ENCODE data around the gene FCRLA. TPM values are rescaled to one million over a fixed set of nuclear protein-coding genes. Genes with fewer than 3 reads are reported as not detected.

FCRLA gene
- total and polyA plus RNA-seq, 5 experiments from 2014 or later: 0.56 to 6.4 (median 3.0) TPM; not detected in 1

DNA sequence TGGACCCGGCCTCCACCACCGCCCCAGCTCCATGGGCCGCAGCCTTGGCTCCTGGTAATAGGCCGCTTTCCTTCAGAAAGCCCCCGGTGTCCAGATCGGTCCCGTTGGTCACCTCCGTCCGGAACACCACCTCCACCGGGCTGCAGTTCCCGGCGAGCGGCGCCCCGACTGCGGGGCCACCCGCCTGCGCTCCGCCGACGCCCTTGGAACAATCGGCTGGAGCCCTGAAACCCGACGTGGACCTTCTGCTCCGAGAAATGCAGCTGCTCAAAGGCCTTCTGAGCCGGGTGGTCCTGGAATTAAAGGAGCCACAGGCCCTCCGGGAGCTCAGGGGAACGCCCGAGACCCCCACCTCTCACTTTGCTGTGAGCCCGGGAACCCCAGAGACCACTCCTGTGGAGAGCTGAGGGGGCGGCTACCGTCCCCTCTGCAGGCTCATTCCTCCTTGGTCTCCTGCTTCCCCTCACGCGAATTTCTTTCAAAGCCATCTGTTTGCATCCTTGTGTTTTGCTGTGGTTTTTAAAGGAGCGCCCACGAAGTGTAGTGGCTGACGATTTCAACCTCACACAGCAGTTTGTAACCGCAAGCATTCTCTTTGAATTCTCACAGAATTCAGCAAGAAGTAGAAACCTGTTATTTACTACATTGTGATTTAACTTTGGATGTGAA lies 20.4 kb downstream of the FCRLA start:
- peak in 9 of 10 donors; percentile 9 to 85 (median 61) for DNase-seq
- H3K4me1 Mint-ChIP-seq: peaks cover 20 to 48% (median 38%) of the 10 kb centered on the region in 4 donors
- peak overlapping the region; percentile 91 to 99 (median 94) for H3K4me3 Mint-ChIP-seq
- POLR2A ChIA-PET: interaction anchor here (0.5 to 2.7 kb wide), 9 partner anchors 11 to 780 kb away, joined by 3 to 49 read pairs (median 8); partner anchors contain the start of gene DUSP12
- H3K9me3 Mint-ChIP-seq: no peaks in the 10 kb centered on the region
- ATAC-seq: peak; percentile 50 to 53
- peaks cover 0 to 6% (median 0%) of the 10 kb centered on the region in 5 donors for H3K27me3 Mint-ChIP-seq
- H3K27ac Mint-ChIP-seq: peak overlapping the region; percentile 45 to 97 (median 92)
- no peaks in the 10 kb centered on the region for H3K36me3 Mint-ChIP-seq

GRCh38 chr1:161728376-161729226 lies 21.6 kb downstream of the FCRLA start:
- no peak for ATAC-seq
- POLR2A ChIA-PET: interaction anchor here (0.6 kb wide), 1 partner anchor 199 kb away, joined by 3 read pairs; no protein-coding TSS in a partner anchor

GRCh38 chr1:161730050-161730564 lies 23.1 kb downstream of the FCRLA start:
- peak overlapping the region in 2 of 10 donors; percentile 8 to 15 for H3K4me3 Mint-ChIP-seq
- peaks cover 0 to 6% (median 0%) of the 10 kb centered on the region in 5 donors for H3K27me3 Mint-ChIP-seq
- H3K4me1 Mint-ChIP-seq: peaks cover 19 to 42% (median 32%) of the 10 kb centered on the region in 4 donors
- no peaks in the 10 kb centered on the region for H3K36me3 Mint-ChIP-seq
- ATAC-seq: no peak
- POLR2A ChIA-PET: interaction anchor here (0.6 to 0.7 kb wide), 2 partner anchors 22 to 428 kb away, joined by 3 read pairs; no protein-coding TSS in a partner anchor
- peak overlapping the region in 4 of 10 donors; percentile 11 to 61 (median 38) for H3K27ac Mint-ChIP-seq
- no peaks in the 10 kb centered on the region for H3K9me3 Mint-ChIP-seq
- DNase-seq: no peak

More at GRCh38 chr1:161728376-161729226, 21.6 kb downstream of the FCRLA start:
- H3K27me3 Mint-ChIP-seq: peaks cover 0 to 6% (median 0%) of the 10 kb centered on the region in 5 donors
- no peak for DNase-seq
- no peaks in the 10 kb centered on the region for H3K9me3 Mint-ChIP-seq
- H3K27ac Mint-ChIP-seq: peak overlapping the region in 1 of 10 donors; percentile 17
- H3K4me1 Mint-ChIP-seq: peaks cover 22 to 48% (median 38%) of the 10 kb centered on the region in 4 donors
- H3K4me3 Mint-ChIP-seq: peak overlapping the region in 7 of 10 donors; percentile 1 to 99 (median 94)
- H3K36me3 Mint-ChIP-seq: no peaks in the 10 kb centered on the region

- Mint-ChIP-seq H3K4me1 (peaks cover 13 to 33% (median 23%) of the 10 kb centered on the region in 4 donors), H3K4me3 (no peak overlapping the region), H3K27ac (peak overlapping the region in 1 of 10 donors; percentile 69), H3K9me3 (no peaks in the 10 kb centered on the region), H3K36me3 (no peaks in the 10 kb centered on the region), H3K27me3 (peaks cover 0 to 6% (median 0%) of the 10 kb centered on the region in 5 donors)
- POLR2A ChIA-PET: no interaction called here
- ATAC-seq (no peak), DNase-seq (no peak)
Measured at GRCh38 chr1:161731241-161731640, 24.2 kb downstream of the FCRLA start.

GRCh38 chr1:161731981-161732718 lies 25.1 kb downstream of the FCRLA start:
- POLR2A ChIA-PET: no interaction called here
- H3K36me3 Mint-ChIP-seq: no peaks in the 10 kb centered on the region
- no peaks in the 10 kb centered on the region for H3K9me3 Mint-ChIP-seq
- H3K4me3 Mint-ChIP-seq: no peak overlapping the region
- H3K27me3 Mint-ChIP-seq: peaks cover 0 to 6% (median 0%) of the 10 kb centered on the region in 5 donors
- ATAC-seq (no peak), DNase-seq (no peak)
- H3K4me1 Mint-ChIP-seq: peaks cover 13 to 33% (median 23%) of the 10 kb centered on the region in 4 donors
- H3K27ac Mint-ChIP-seq: no peak overlapping the region

DNA sequence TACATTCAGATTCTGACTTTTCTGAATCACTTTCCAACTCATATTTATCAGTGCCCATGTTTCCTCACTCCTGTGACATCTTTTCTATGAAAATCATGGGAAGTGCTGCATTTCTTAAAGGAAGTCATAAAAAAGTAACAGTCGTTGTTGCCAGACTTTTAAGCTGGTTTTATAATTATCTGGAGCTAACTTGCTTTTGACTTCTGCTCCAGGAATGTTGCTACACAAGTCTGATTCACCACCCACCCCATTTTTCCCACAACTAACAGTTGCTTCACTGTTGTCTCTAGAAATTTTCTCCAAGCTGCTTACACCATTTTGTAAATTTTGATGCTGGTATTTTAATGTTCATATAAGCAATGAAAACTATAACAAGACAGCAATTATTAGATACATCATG lies 26.5 kb downstream of the FCRLA start:
- H3K27me3 Mint-ChIP-seq: peaks cover 0 to 6% (median 0%) of the 10 kb centered on the region in 5 donors
- H3K4me3 Mint-ChIP-seq: no peak overlapping the region
- no peak for ATAC-seq
- H3K27ac Mint-ChIP-seq: no peak overlapping the region
- H3K9me3 Mint-ChIP-seq: no peaks in the 10 kb centered on the region
- DNase-seq: no peak
- POLR2A ChIA-PET: no interaction called here
- H3K4me1 Mint-ChIP-seq: peaks cover 9 to 30% (median 15%) of the 10 kb centered on the region in 4 donors
- no peaks in the 10 kb centered on the region for H3K36me3 Mint-ChIP-seq

DNA sequence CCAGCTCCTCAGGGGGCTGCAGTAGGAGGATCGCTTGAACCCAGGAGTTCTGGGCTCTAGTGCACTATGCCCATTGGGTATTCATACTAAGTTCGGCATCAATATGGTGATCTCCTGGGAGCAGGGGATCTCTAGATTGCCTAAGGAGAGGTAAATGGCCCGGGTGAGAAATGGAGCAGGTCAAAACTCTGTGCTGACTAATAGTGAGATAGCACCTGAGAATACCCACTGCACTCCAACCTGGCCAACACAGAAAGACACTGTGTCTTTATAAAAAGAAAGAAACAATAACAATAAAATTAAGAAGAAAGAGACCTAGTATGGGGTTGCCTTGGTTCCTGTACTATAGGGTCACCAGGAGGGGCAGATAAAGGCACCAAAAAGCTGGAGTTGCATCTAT lies 28.8 kb downstream of the FCRLA start:
- ATAC-seq: no peak
- POLR2A ChIA-PET: interaction anchor here (8.1 kb wide), 1 partner anchor 9 kb away, joined by 49 read pairs; no protein-coding TSS in a partner anchor
- H3K4me3 Mint-ChIP-seq: no peak overlapping the region
- H3K27ac Mint-ChIP-seq: peak overlapping the region in 2 of 10 donors; percentile 26 to 70
- DNase-seq: no peak
- peaks cover 5 to 31% (median 13%) of the 10 kb centered on the region in 4 donors for H3K4me1 Mint-ChIP-seq
- H3K9me3 Mint-ChIP-seq: no peaks in the 10 kb centered on the region
- no peaks in the 10 kb centered on the region for H3K36me3 Mint-ChIP-seq
- H3K27me3 Mint-ChIP-seq: peaks cover 0 to 6% (median 0%) of the 10 kb centered on the region in 5 donors

DNA sequence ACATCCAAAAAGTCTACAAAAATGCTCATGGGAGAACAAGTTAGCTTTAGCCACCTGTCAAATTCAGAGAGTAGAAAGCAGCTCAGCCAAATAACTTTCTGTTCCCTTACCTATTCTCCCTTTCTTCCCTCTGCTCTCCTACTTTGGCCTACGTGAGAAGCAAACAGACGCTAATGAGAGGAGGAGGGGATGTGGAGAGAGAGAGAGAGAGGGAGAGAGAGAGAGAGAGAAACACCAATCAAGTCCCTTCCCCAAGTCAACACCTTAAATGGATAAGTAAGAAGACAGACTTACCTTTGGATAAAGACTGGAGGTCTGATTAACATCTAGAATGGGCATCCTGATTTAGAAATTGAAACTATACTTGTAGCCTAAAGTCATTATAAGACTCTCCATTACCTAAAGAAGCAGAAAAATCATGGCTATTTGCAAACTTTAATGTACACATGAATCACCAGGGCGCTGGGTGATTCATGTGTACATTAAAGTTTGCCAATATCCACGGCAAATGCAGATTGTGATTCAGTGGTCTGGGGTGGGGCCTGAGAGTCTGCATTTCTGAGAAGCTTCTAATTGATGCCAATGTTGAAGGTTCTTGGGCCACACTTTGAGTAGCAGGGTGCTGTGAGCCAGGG lies 29.4 kb downstream of the FCRLA start:
- Mint-ChIP-seq H3K27me3 (peaks cover 0 to 4% (median 0%) of the 10 kb centered on the region in 5 donors), H3K9me3 (no peaks in the 10 kb centered on the region), H3K4me1 (peaks cover 6 to 38% (median 16%) of the 10 kb centered on the region in 4 donors), H3K27ac (no peak overlapping the region), H3K36me3 (no peaks in the 10 kb centered on the region), H3K4me3 (no peak overlapping the region)
- ATAC-seq: no peak
- POLR2A ChIA-PET: interaction anchor here (8.1 kb wide), 1 partner anchor 10 kb away, joined by 49 read pairs; no protein-coding TSS in a partner anchor
- DNase-seq: no peak

DNA sequence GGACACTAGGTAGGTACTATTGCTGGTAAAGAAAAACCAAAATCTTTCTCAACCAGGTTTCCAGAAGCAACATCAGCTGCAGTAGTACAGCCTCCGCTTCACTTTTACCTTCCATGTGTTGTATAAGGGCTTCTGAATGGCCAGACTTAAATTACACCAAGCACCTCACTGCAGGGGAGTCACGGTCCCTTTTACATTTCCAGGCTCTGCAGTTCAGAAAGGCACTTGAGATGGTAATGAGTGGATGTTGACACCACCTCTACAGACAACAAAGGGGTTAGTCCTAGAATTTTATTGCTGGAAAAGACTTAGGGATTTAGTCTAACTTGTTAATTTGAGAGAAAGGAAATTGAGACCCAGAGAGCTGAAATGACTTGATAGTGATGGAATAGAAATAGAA lies 30.6 kb downstream of the FCRLA start:
- Mint-ChIP-seq H3K27ac (no peak overlapping the region), H3K4me3 (no peak overlapping the region), H3K9me3 (no peaks in the 10 kb centered on the region), H3K27me3 (no peaks in the 10 kb centered on the region), H3K4me1 (peaks cover 5 to 38% (median 16%) of the 10 kb centered on the region in 4 donors), H3K36me3 (no peaks in the 10 kb centered on the region)
- POLR2A ChIA-PET: interaction anchor here (1.4 to 8.1 kb wide), 2 partner anchors 11 to 198 kb away, joined by 3 to 49 read pairs; no protein-coding TSS in a partner anchor
- ATAC-seq (no peak), DNase-seq (no peak)

DNA sequence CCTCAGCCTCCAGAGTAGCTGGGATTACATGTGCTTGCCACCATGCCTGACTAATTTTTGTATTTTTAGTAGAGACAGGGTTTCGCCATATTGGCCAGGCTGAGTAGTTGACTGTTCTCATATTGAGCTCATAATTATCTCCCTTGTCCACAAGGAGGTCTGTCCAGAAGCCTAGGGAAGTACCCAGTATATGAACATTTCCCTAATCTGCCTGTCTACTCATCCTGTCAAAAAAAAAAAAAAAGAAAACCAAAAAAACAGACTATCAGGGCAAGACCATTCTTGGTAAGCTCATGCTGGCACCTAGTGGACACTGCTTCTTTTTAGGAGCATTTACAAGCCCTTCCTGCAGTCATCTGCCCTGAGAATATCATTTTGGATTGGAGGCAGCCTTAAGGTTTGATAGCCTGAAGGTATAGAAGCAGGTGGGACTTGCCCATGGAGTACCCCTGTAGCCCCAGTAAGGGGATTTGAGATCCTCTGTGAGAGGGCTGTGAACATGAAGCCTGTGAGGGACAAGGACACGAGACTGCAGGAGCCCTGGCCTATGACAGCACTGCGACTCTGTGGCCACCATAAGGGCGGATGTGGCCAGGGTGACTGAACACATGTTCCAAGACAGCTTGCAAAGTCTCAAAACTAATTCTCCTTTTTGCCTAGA lies 31.7 kb downstream of the FCRLA start:
- POLR2A ChIA-PET: interaction anchor here (0.6 to 8.1 kb wide), 5 partner anchors 11 to 486 kb away, joined by 3 to 49 read pairs (median 5); partner anchors contain the start of gene DUSP12
- H3K27ac Mint-ChIP-seq: peak overlapping the region in 6 of 10 donors; percentile 16 to 74 (median 49)
- DNase-seq (peak in 9 of 10 donors; percentile 15 to 79 (median 49)), ATAC-seq (peak; percentile 74 to 79)
- peaks cover 4 to 38% (median 16%) of the 10 kb centered on the region in 4 donors for H3K4me1 Mint-ChIP-seq
- H3K9me3 Mint-ChIP-seq: no peaks in the 10 kb centered on the region
- no peaks in the 10 kb centered on the region for H3K27me3 Mint-ChIP-seq
- peak overlapping the region in 7 of 10 donors; percentile 1 to 55 (median 47) for H3K4me3 Mint-ChIP-seq
- H3K36me3 Mint-ChIP-seq: no peaks in the 10 kb centered on the region

Measured in naive thymus-derived CD8-positive, alpha-beta T cell (primary cell).